ENCODE measurements around the gene PDIA6.

PDIA6 gene

DNA sequence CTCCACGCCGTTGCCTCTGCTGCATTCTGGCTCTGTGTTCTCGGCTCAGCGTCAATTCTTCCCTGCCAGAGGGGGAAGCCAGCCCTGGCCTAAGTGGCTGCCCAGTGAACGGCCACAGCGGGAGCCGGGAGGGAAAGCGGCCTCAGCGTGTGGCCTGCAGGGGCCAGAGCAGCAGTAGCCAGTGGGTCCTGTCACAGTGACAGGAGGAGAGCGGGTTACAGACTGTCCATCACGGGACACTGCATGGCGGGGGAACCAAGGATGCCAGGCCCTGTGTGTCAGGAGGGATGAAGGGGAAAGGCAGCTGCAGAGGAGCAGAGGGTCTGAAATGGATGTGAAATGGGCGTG lies 39.7 kb downstream of the PDIA6 start:
- no peaks in the 10 kb centered on the region for H3K27me3 ChIP-seq
- no peak overlapping the region for H3K4me3 ChIP-seq (ENCODE audit: low read depth in 1 of 2, low read length in 1 of 2)
- TF ChIP-seq, protein P1, sequence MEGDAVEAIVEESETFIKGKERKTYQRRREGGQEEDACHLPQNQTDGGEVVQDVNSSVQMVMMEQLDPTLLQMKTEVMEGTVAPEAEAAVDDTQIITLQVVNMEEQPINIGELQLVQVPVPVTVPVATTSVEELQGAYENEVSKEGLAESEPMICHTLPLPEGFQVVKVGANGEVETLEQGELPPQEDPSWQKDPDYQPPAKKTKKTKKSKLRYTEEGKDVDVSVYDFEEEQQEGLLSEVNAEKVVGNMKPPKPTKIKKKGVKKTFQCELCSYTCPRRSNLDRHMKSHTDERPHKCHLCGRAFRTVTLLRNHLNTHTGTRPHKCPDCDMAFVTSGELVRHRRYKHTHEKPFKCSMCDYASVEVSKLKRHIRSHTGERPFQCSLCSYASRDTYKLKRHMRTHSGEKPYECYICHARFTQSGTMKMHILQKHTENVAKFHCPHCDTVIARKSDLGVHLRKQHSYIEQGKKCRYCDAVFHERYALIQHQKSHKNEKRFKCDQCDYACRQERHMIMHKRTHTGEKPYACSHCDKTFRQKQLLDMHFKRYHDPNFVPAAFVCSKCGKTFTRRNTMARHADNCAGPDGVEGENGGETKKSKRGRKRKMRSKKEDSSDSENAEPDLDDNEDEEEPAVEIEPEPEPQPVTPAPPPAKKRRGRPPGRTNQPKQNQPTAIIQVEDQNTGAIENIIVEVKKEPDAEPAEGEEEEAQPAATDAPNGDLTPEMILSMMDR (IDR thresholded peaks at IDR 0.05) = no peak
- no peak overlapping the region for H3K27ac ChIP-seq
- H3K9me3 ChIP-seq = no peaks in the 10 kb centered on the region
- no peaks in the 10 kb centered on the region for H3K4me1 ChIP-seq (ENCODE audit: control insufficient read depth in 1 of 2, insufficient read depth in 1 of 2, low read depth in 1 of 2, low read length in 1 of 2)
- H3K36me3 ChIP-seq = peaks cover 7% of the 10 kb centered on the region

- Histone ChIP-seq H3K27ac (no peak overlapping the region), H3K27me3 (no peaks in the 10 kb centered on the region), H3K4me1 (ENCODE audit: control insufficient read depth in 1 of 2, insufficient read depth in 1 of 2, low read depth in 1 of 2, low read length in 1 of 2) (no peaks in the 10 kb centered on the region), H3K9me3 (no peaks in the 10 kb centered on the region), H3K4me3 (ENCODE audit: low read depth in 1 of 2, low read length in 1 of 2) (no peak overlapping the region), H3K36me3 (peaks cover 2% of the 10 kb centered on the region)
- TF ChIP-seq, protein P1 (IDR thresholded peaks at IDR 0.05) = no peak
Observed at GRCh38 chr2:10772201-10772867, 40.3 kb downstream of the PDIA6 start.

DNA sequence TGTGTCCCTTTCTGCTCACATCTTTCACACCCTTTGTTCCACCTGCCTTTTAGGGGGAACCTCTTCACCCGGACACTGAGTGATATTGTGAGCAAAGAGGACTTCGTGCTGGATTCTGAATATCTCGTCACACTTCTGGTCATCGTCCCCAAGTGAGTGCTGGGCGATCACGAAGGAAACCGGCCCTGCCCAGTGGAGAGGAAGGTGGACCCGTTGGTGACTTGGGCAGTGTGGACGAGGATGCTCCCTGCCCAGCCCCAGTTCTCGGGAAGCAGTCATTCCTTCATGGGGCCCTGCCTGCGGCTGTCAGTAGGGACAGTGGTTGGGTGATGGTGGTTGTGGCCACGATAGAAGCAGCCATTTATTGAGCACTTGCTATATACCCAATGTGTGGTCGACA lies 40.8 kb downstream of the PDIA6 start:
- Histone ChIP-seq H3K4me1 (ENCODE audit: control insufficient read depth in 1 of 2, insufficient read depth in 1 of 2, low read depth in 1 of 2, low read length in 1 of 2) (no peaks in the 10 kb centered on the region), H3K27me3 (no peaks in the 10 kb centered on the region), H3K4me3 (ENCODE audit: low read depth in 1 of 2, low read length in 1 of 2) (no peak overlapping the region), H3K27ac (no peak overlapping the region), H3K36me3 (no peaks in the 10 kb centered on the region), H3K9me3 (no peaks in the 10 kb centered on the region)
- TF ChIP-seq, protein P1 (IDR thresholded peaks at IDR 0.05) = no peak

GRCh38 chr2:10770956-10771750 lies 41.4 kb downstream of the PDIA6 start:
- no peaks in the 10 kb centered on the region for H3K9me3 ChIP-seq
- no peaks in the 10 kb centered on the region for H3K27me3 ChIP-seq

GRCh38 chr2:10768063-10768507 lies 44.5 kb downstream of the PDIA6 start:
- Histone ChIP-seq H3K4me3 (ENCODE audit: low read depth in 1 of 2, low read length in 1 of 2) (no peak overlapping the region), H3K9me3 (no peaks in the 10 kb centered on the region), H3K27me3 (peaks cover 7% of the 10 kb centered on the region), H3K4me1 (ENCODE audit: control insufficient read depth in 1 of 2, insufficient read depth in 1 of 2, low read depth in 1 of 2, low read length in 1 of 2) (no peaks in the 10 kb centered on the region), H3K27ac (no peak overlapping the region), H3K36me3 (no peaks in the 10 kb centered on the region)
- TF ChIP-seq, protein P1 (IDR thresholded peaks at IDR 0.05) = no peak

More at GRCh38 chr2:10770956-10771750, 41.4 kb downstream of the PDIA6 start:
- no peak overlapping the region for H3K4me3 ChIP-seq (ENCODE audit: low read depth in 1 of 2, low read length in 1 of 2)
- TF ChIP-seq, protein P1 (IDR thresholded peaks at IDR 0.05) = no peak
- no peaks in the 10 kb centered on the region for H3K4me1 ChIP-seq (ENCODE audit: control insufficient read depth in 1 of 2, insufficient read depth in 1 of 2, low read depth in 1 of 2, low read length in 1 of 2)
- H3K27ac ChIP-seq = no peak overlapping the region
- H3K36me3 ChIP-seq = no peaks in the 10 kb centered on the region
